Suprapubic skin (tissue), 4 donors: Measurements from ENCODE around the gene TRA2B.

Source experiments
- CTCF ChIP-seq, 2 donors: fragments of 200-600 bp in 1 of 2; fragments of 450-650 bp in 1 of 2; sonication (generic) in 1 of 2; IDR thresholded peaks; one replicate each; pipeline ENCODE4 v1.5.1; 2016 to 2019; ENCODE audit warnings: antibody characterized with exemption in 2 of 2, mild to moderate bottlenecking in 1 of 2, moderate library complexity in 1 of 2
- POLR2A ChIP-seq, 2 donors: fragments of 450-650 bp; IDR thresholded peaks; one replicate each; pipeline ENCODE4 v1.6.1; 2017; ENCODE audit warnings: antibody characterized with exemption in 2 of 2, mild to moderate bottlenecking in 2 of 2, moderate library complexity in 2 of 2
- POLR2AphosphoS5 ChIP-seq, 3 donors: sonication (generic); formaldehyde crosslinking; IDR thresholded peaks; one replicate each; pipeline ENCODE4 v1.6.1; 2017; ENCODE audit warnings: antibody characterized with exemption in 3 of 3

- no peak for TF ChIP-seq CTCF (IDR thresholded peaks at IDR 0.05)
- no peak for TF ChIP-seq POLR2AphosphoS5 (IDR thresholded peaks at IDR 0.05)
- no peak for TF ChIP-seq POLR2A (IDR thresholded peaks at IDR 0.05)
These were observed 53.2 kb downstream of the TRA2B start for GRCh38 chr3:185884641-185885040.
